ENCODE measurements around the gene IZUMO1.

- no peak for TF ChIP-seq POLR2AphosphoS5 (IDR thresholded peaks at IDR 0.05; ENCODE audit: low read depth, low read length)
- TF ChIP-seq POLR2A (IDR thresholded peaks at IDR 0.05; ENCODE audit: low read depth, low read length) = no peak
- TF ChIP-seq TAF1 (IDR thresholded peaks at IDR 0.05; ENCODE audit: borderline replicate concordance, low read depth, low read length) = no peak
Observed at GRCh38 chr19:48749571-48750198, 3.0 kb upstream of the IZUMO1 start.

Measured in GM12892 (cell line).